Fibroblast of lung (primary cell): ENCODE measurements around the gene PTX4. TPM values are rescaled to one million over a fixed set of nuclear protein-coding genes. Genes with fewer than 3 reads are reported as not detected.

Experiments used
- DNase-seq, 2 donors: peaks; one replicate each; pipeline versions ENCODE4 v3.0.0 to v3.0.0-alpha.2; 2010; ENCODE audit warnings: low read depth in 2 of 2
- H2AFZ ChIP-seq: 2 replicates; pipeline ENCODE4 v1.5.1; 2012; ENCODE audit warnings: low read length, control low read depth, inconsistent platforms
- H3K27ac ChIP-seq: 2 replicates; pipeline ENCODE4 v1.5.1; 2011; ENCODE audit warnings: low read length, control low read depth; ENCODE audit not compliant: insufficient read depth
- H3K27me3 ChIP-seq: 2 replicates; pipeline ENCODE4 v1.5.1; 2011; ENCODE audit warnings: mild to moderate bottlenecking, low read length; ENCODE audit not compliant: control insufficient read depth, insufficient read depth
- H3K36me3 ChIP-seq: 2 replicates; pipeline ENCODE4 v1.5.1; 2011; ENCODE audit warnings: low read length; ENCODE audit not compliant: control insufficient read depth, insufficient read depth
- H3K4me1 ChIP-seq: 2 replicates; pipeline ENCODE4 v1.5.1; 2011; ENCODE audit warnings: low read length; ENCODE audit not compliant: control insufficient read depth, insufficient read depth; ENCODE audit errors: extremely low read depth
- H3K4me2 ChIP-seq: 2 replicates; pipeline ENCODE4 v1.5.1; 2011; ENCODE audit warnings: low read length, control low read depth; ENCODE audit not compliant: insufficient read depth; ENCODE audit errors: extremely low read depth
- H3K4me3 ChIP-seq, 4 experiments: fragments of 200-600 bp in 1 of 4; sonication (generic) in 1 of 4; replicated peaks in 1 of 4; 2 replicates each; pipeline ENCODE4 v1.5.1; 2011 to 2016; ENCODE audit warnings: low read length in 4 of 4, low read depth in 3 of 4, mild to moderate bottlenecking in 3 of 4, control low read depth in 2 of 4, inconsistent platforms in 1 of 4, mixed read lengths in 1 of 4; ENCODE audit not compliant: insufficient read depth in 1 of 4; ENCODE audit errors: control extremely low read depth in 1 of 4
- H3K79me2 ChIP-seq: 2 replicates; pipeline ENCODE4 v1.5.1; 2012; ENCODE audit warnings: mild to moderate bottlenecking, low read length, inconsistent platforms; ENCODE audit not compliant: control insufficient read depth, insufficient read depth
- H3K9ac ChIP-seq: 2 replicates; pipeline ENCODE4 v1.5.1; 2011; ENCODE audit warnings: mild to moderate bottlenecking, low read length, control low read depth; ENCODE audit not compliant: insufficient read depth
- H3K9me3 ChIP-seq: 2 replicates; pipeline ENCODE4 v1.5.1; 2012; ENCODE audit warnings: low read depth, low read length; ENCODE audit not compliant: control insufficient read depth, insufficient read depth
- H4K20me1 ChIP-seq: 2 replicates; pipeline ENCODE4 v1.5.1; 2011; ENCODE audit warnings: low read length; ENCODE audit not compliant: control insufficient read depth, insufficient read depth; ENCODE audit errors: extremely low read depth
- CTCF ChIP-seq, 2 donors: IDR thresholded peaks in 1 of 2; conservative IDR thresholded peaks in 1 of 2; 1 replicate in 1 of 2; 2 replicates in 1 of 2; pipeline ENCODE4 v1.5.1; 2011 to 2012; ENCODE audit warnings: low read length in 2 of 2, control low read depth in 1 of 2, inconsistent platforms in 1 of 2, low read depth in 1 of 2, mild to moderate bottlenecking in 1 of 2
- EZH2 ChIP-seq: IDR thresholded peaks from 2 replicates; pipeline ENCODE4 v1.5.1; 2012; ENCODE audit warnings: low read length, control low read depth, mild to moderate bottlenecking; ENCODE audit errors: missing control alignments
- polyA plus RNA-seq, 2 donors: library from polyadenylated mRNA; depleted of rRNA in 1 of 2; stranded (reverse) in 1 of 2; unstranded in 1 of 2; fragments of >200 nt; gene quantifications; 2 replicates each; pipeline ENCODE4 v1.2.1, GENCODE V29; 2011 to 2012; ENCODE audit warnings: missing spikeins in 1 of 2
- total RNA-seq: library from RNA; depleted of rRNA; stranded (reverse); fragments of >200 nt; gene quantifications from 2 replicates; pipeline ENCODE4 v1.2.1, GENCODE V29; 2014

PTX4 gene
- total and polyA plus RNA-seq, 2 donors (not counting 1 experiment from before 2014, with no cell fraction given) = not detected

- H3K4me1 ChIP-seq = peaks cover 35% of the 10 kb centered on the region
- H3K27ac ChIP-seq = peak within 1 kb of the TSS; percentile 75
- peak within 1 kb of the TSS; percentile 98 for H3K4me2 ChIP-seq
- peak within 1 kb of the TSS; percentile 66 for H3K9ac ChIP-seq
- H4K20me1 ChIP-seq = no peaks in the 10 kb centered on the region
- H3K9me3 ChIP-seq = no peaks in the 10 kb centered on the region
- H2AFZ ChIP-seq = no peak within 1 kb of the TSS
- DNase-seq = peak; percentile 11 to 74
- H3K4me3 ChIP-seq = peak within 1 kb of the TSS; percentile 42 to 64 (median 51)
- H3K36me3 ChIP-seq = peaks cover 10% of the 10 kb centered on the region
- TF ChIP-seq CTCF (conservative IDR thresholded peaks at IDR 0.05 in 1 of 2, IDR thresholded peaks at IDR 0.05 in 1 of 2; ENCODE audit: low read depth in 1 of 2, low read length in 2 of 2) = no peak
- no peak for TF ChIP-seq EZH2
- H3K27me3 ChIP-seq = no peaks in the 10 kb centered on the region
- H3K79me2 ChIP-seq = peaks cover 34% of the 10 kb centered on the region
These were observed 44.8 kb upstream of the PTX4 start, which contains the start of gene TMEM204 for GRCh38 chr16:1533443-1533951. TMEM204 (plus strand) TSS chr16:1533666; CDS start chr16:1534276, 610 bp downstream.

- H3K36me3 ChIP-seq = peaks cover 5% of the 10 kb centered on the region
- H2AFZ ChIP-seq = no peak overlapping the region
- peaks cover 29% of the 10 kb centered on the region for H3K79me2 ChIP-seq
- H3K4me2 ChIP-seq = no peak overlapping the region
- H3K9ac ChIP-seq = peak overlapping the region; percentile 66
- no peaks in the 10 kb centered on the region for H4K20me1 ChIP-seq
- no peaks in the 10 kb centered on the region for H3K27me3 ChIP-seq
- no peak for DNase-seq
- H3K27ac ChIP-seq = peak overlapping the region; percentile 75
- peak overlapping the region in 1 of 4 experiments; percentile 64 for H3K4me3 ChIP-seq
- TF ChIP-seq EZH2 (no peak), CTCF (conservative IDR thresholded peaks at IDR 0.05 in 1 of 2, IDR thresholded peaks at IDR 0.05 in 1 of 2; ENCODE audit: low read depth in 1 of 2, low read length in 2 of 2) (no peak)
- peaks cover 35% of the 10 kb centered on the region for H3K4me1 ChIP-seq
- H3K9me3 ChIP-seq = no peaks in the 10 kb centered on the region
These were observed 44.0 kb upstream of the PTX4 start for GRCh38 chr16:1532771-1533170.

- peaks cover 35% of the 10 kb centered on the region for H3K4me1 ChIP-seq
- peaks cover 5% of the 10 kb centered on the region for H3K36me3 ChIP-seq
- H3K27me3 ChIP-seq = no peaks in the 10 kb centered on the region
- TF ChIP-seq CTCF (conservative IDR thresholded peaks at IDR 0.05 in 1 of 2, IDR thresholded peaks at IDR 0.05 in 1 of 2; ENCODE audit: low read depth in 1 of 2, low read length in 2 of 2) (no peak), EZH2 (no peak)
- peak in 1 of 2 donors; percentile 14 for DNase-seq
- peaks cover 27% of the 10 kb centered on the region for H3K79me2 ChIP-seq
- H3K9ac ChIP-seq = no peak overlapping the region
- H3K4me2 ChIP-seq = peak overlapping the region; percentile 18
- H4K20me1 ChIP-seq = no peaks in the 10 kb centered on the region
- H3K4me3 ChIP-seq = no peak overlapping the region
- peak overlapping the region; percentile 14 for H3K27ac ChIP-seq
- peak overlapping the region; percentile 4 for H2AFZ ChIP-seq
- H3K9me3 ChIP-seq = no peaks in the 10 kb centered on the region
These were observed 43.5 kb upstream of the PTX4 start for GRCh38 chr16:1532081-1532760.
